ENCODE measurements around the gene PLXNA4.

The PLXNA4 gene

DNA sequence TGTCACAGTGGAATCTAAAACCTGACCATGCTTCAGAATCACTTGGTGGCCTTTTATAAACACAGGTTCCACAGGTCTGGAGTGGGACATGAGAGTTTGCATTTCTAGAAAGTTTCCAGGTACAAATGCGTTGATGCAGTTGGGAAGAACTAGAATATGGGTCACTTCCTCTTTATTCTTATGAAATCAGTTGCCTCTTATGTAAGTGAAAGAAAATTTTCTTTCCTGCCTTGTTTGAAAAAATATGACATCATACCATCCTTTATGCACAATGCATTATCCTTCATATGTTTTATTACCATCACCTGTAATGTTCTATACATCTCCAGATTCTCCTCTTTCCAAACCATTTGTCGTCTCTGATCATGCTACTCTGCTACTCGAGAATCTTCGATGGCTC is 44.0 kb downstream of the PLXNA4 start:
- TF ChIP-seq, protein P1, sequence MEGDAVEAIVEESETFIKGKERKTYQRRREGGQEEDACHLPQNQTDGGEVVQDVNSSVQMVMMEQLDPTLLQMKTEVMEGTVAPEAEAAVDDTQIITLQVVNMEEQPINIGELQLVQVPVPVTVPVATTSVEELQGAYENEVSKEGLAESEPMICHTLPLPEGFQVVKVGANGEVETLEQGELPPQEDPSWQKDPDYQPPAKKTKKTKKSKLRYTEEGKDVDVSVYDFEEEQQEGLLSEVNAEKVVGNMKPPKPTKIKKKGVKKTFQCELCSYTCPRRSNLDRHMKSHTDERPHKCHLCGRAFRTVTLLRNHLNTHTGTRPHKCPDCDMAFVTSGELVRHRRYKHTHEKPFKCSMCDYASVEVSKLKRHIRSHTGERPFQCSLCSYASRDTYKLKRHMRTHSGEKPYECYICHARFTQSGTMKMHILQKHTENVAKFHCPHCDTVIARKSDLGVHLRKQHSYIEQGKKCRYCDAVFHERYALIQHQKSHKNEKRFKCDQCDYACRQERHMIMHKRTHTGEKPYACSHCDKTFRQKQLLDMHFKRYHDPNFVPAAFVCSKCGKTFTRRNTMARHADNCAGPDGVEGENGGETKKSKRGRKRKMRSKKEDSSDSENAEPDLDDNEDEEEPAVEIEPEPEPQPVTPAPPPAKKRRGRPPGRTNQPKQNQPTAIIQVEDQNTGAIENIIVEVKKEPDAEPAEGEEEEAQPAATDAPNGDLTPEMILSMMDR (IDR thresholded peaks at IDR 0.05; ENCODE audit: low read depth, low read length): no peak
- DNase-seq (ENCODE audit: extremely low read depth, low read depth): no peak

DNA sequence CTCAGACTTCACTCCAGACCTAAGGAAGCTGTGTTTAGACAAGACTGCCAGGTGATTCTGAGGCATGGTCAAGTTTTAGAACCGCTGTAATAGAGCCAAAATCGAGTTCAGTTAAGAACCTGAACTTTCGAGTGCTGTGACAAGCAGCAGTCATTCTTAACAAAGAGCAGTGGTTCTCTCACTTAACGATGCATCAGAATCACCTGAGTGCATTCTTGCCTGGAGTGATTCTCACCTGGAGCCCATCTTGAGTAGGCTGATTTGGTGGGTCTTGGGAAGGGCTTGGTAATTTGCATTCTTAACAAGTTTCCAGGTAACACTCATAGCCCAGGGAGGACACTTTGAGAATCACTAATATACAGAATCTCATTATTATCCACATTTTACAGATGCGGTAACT is 44.7 kb downstream of the PLXNA4 start:
- no peak for DNase-seq (ENCODE audit: extremely low read depth, low read depth)
- TF ChIP-seq, protein P1 (IDR thresholded peaks at IDR 0.05; ENCODE audit: low read depth, low read length): no peak

DNA sequence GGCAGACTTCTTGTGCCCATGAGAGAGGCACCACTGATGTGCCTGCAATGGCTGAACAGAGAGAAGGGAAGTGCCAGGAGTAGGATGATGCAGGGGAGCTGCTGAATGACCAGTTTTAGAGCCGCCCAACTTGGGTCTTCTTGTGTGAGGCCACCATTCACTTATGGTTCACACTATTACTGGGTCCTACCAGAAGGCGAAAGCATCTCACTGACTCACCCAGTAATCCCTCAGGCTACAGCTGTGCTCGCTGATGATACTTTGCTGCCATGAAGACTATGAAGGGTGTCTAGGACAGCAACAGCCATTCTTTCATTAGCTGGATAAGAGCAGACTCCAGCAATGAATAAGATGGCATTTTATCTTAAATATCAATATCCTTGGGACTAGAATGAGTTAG is 47.6 kb downstream of the PLXNA4 start:
- TF ChIP-seq, protein P1 (IDR thresholded peaks at IDR 0.05; ENCODE audit: low read depth, low read length): no peak
- DNase-seq (ENCODE audit: extremely low read depth, low read depth): no peak

DNA sequence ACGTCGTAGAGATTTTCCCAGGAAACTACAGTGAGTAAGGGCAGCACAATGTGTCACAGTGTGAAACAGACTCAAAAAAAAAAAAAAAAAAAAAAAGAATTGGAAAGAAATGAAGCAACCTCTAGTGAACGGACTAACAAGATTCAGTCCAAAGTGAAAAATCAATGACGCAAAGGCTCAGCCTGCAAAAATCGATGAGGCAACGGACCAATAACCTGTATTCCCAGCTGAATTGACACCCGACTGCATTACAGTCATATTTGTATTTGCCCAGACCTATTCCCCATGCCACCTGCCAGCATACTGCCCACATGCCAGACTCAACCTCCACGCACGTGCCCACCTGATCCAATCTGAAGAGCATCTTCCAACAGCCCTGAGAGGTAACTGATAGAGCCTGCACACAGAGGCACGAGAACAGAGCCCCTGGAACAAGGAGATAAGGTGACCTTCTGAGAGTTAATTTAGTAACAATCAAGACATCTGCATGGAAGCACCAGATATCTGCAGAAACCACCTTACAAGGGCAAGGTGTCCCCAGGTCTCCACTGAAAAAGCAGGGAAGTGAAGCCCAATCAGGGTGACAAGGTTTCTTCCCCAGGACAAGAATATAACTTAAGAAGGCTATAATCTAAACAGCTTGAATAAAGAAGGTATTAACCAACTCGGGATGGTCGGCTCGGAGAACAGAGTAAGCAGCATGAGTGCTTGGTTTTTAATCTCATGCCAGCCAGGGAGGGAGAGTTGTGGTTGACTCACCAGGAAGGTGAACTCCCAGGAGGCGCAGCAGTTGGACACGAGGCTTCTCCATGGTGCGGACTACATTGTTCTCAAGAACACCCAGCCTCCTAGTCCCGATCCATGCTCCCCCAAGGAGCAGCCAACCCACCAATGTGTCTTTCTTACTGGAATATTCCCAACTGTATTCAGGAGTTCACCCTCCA is 48.5 kb downstream of the PLXNA4 start:
- no peak for DNase-seq (ENCODE audit: extremely low read depth, low read depth)
- TF ChIP-seq, protein P1 (IDR thresholded peaks at IDR 0.05; ENCODE audit: low read depth, low read length): no peak

DNA sequence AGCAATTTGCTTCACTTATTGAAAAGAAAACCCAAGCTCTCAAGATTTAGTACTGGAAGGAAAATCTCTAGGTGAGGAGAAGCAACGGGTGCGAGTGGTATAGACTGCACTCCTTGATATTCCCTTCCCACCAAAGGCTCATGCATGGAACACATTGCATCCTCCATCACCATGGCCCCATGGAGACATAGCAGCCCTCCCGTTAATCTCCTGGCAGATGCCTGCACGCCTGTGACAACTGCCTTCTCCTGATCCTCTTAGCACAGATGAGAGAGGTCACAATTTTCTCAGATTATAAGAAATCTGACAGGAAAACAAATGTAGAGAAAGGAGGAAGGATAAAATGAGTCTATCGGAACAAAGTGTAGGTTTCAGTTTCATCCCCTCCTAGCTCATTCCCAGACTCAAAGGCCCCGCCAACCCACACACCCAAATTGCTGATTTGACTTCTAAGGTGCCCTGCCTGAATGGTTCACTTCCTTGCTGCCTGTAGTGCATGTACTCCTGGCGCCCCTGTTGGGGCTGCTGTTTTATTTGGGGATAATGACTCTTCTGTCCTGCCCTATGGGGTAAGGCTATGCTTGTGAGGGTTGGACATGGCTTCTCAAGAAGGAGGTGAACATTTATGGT is 50.0 kb downstream of the PLXNA4 start:
- TF ChIP-seq, protein P1 (IDR thresholded peaks at IDR 0.05; ENCODE audit: low read depth, low read length): no peak
- DNase-seq (ENCODE audit: extremely low read depth, low read depth): no peak

DNA sequence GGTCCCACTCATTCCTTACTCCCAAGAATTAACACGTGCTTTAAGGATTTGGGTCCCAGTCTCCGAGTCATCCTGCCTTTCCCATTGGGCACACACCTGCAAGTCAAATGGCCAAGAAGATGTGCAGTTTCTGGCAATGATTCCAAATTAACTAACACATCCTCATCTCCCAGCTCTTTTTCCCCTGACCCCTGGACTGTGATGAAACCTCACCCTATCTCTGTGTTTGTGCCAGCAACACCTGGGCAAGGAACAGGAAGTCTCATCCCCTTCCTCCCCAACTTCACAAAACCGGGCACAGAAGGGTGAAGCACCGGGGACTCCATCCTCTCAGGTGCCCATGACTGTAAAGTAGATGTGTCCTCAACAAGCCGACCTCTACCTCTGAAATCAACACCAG is 54.8 kb downstream of the PLXNA4 start:
- TF ChIP-seq, protein P1 (IDR thresholded peaks at IDR 0.05; ENCODE audit: low read depth, low read length): no peak
- no peak for DNase-seq (ENCODE audit: extremely low read depth, low read depth)
